ENCODE data around the gene OSBPL6.

OSBPL6 gene

DNA sequence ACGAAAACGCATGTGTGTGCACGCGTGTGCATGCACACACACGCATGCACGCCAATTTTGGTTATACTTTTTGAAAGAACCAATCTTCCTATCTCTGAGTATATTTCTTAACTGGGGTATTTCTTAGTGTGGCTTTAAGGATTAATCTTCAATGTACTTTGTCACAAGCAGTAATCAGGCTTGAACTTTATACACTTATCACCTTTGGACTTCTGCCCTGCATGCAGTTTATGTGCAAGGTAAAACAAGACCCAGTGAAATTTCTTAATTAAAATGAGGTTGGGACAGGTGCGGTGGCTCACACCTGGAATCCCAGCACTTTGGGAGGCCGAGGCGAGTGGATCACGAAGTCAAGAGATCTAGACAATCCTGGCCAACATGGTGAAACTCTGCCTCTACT, 85.3 kb downstream of the OSBPL6 start:
- H3K36me3 ChIP-seq (replicated peaks; ENCODE audit: insufficient read depth, low read length) = no peaks in the 10 kb centered on the region
- H3K4me2 ChIP-seq (ENCODE audit: low read depth, low read length) = no peak overlapping the region
- H3K27me3 ChIP-seq (replicated peaks; ENCODE audit: insufficient read depth, low read length) = no peaks in the 10 kb centered on the region
- H3K4me3 ChIP-seq (ENCODE audit: low read length) = no peak overlapping the region
- H3K9ac ChIP-seq (ENCODE audit: low read length) = no peak overlapping the region
- TF ChIP-seq, protein P1, sequence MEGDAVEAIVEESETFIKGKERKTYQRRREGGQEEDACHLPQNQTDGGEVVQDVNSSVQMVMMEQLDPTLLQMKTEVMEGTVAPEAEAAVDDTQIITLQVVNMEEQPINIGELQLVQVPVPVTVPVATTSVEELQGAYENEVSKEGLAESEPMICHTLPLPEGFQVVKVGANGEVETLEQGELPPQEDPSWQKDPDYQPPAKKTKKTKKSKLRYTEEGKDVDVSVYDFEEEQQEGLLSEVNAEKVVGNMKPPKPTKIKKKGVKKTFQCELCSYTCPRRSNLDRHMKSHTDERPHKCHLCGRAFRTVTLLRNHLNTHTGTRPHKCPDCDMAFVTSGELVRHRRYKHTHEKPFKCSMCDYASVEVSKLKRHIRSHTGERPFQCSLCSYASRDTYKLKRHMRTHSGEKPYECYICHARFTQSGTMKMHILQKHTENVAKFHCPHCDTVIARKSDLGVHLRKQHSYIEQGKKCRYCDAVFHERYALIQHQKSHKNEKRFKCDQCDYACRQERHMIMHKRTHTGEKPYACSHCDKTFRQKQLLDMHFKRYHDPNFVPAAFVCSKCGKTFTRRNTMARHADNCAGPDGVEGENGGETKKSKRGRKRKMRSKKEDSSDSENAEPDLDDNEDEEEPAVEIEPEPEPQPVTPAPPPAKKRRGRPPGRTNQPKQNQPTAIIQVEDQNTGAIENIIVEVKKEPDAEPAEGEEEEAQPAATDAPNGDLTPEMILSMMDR (IDR thresholded peaks at IDR 0.05; ENCODE audit: low read length) = no peak
- H3K79me2 ChIP-seq (ENCODE audit: low read length) = no peaks in the 10 kb centered on the region
- DNase-seq = no peak
- no peak overlapping the region for H3K27ac ChIP-seq (ENCODE audit: low read length)
- H2AFZ ChIP-seq (ENCODE audit: low read length) = no peak overlapping the region
- no peaks in the 10 kb centered on the region for H3K4me1 ChIP-seq (ENCODE audit: low read length)
- no peaks in the 10 kb centered on the region for H3K9me2 ChIP-seq (replicated peaks; ENCODE audit: insufficient read depth, low read length)
- H4K20me1 ChIP-seq (ENCODE audit: insufficient read depth, low read length) = no peaks in the 10 kb centered on the region
- H3F3A ChIP-seq (ENCODE audit: insufficient read depth, low read length) = no peaks in the 10 kb centered on the region
- H3K9me3 ChIP-seq (replicated peaks; ENCODE audit: insufficient read depth, low read length) = no peaks in the 10 kb centered on the region

DNA sequence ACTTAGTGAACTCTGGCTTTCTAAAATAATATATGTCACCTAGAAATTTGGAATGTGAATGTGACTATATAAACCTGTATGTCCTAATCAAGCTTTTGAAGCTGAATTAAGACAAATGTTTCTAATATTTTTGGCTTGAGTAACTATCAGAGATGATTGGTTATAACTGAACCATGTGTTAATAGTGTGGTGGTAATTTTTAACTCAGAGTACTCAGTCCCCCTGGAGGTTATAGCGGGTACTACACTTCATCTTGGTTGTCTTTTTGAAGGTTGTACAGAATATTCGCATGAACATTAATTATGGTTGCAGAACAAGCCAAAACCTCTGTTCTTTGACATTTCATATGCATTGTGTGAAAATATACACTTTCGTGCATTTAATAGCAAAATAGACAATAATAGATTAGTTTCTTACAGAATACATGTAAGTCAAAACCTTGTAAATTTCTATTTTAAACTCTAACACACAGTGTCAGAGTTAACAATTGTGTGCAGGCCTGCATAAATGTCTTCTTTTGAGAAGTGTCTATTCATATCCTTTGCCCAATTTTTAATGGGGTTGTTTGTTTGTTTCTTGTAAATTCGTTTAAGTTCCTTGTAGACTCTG, 86.0 kb downstream of the OSBPL6 start:
- TF ChIP-seq, protein P1 (IDR thresholded peaks at IDR 0.05; ENCODE audit: low read length) = peak; percentile 85
- TF ChIP-seq EZH2 (optimal IDR thresholded peaks at IDR 0.05; ENCODE audit: low read depth, low read length) (no peak), EZH2phosphoT487 (IDR thresholded peaks at IDR 0.05; ENCODE audit: low read length) (no peak)
- no peak overlapping the region for H3K27ac ChIP-seq (ENCODE audit: low read length)
- H3K27me3 ChIP-seq (replicated peaks; ENCODE audit: insufficient read depth, low read length) = no peaks in the 10 kb centered on the region
- H4K20me1 ChIP-seq (ENCODE audit: insufficient read depth, low read length) = no peaks in the 10 kb centered on the region
- H3K4me2 ChIP-seq (ENCODE audit: low read depth, low read length) = no peak overlapping the region
- no peaks in the 10 kb centered on the region for H3K4me1 ChIP-seq (ENCODE audit: low read length)
- DNase-seq = peak; percentile 70
- H3F3A ChIP-seq (ENCODE audit: insufficient read depth, low read length) = no peaks in the 10 kb centered on the region
- H2AFZ ChIP-seq (ENCODE audit: low read length) = no peak overlapping the region
- H3K9ac ChIP-seq (ENCODE audit: low read length) = no peak overlapping the region
- no peaks in the 10 kb centered on the region for H3K79me2 ChIP-seq (ENCODE audit: low read length)
- no peaks in the 10 kb centered on the region for H3K9me2 ChIP-seq (replicated peaks; ENCODE audit: insufficient read depth, low read length)
- no peaks in the 10 kb centered on the region for H3K36me3 ChIP-seq (replicated peaks; ENCODE audit: insufficient read depth, low read length)
- H3K4me3 ChIP-seq (ENCODE audit: low read length) = no peak overlapping the region
- H3K9me3 ChIP-seq (replicated peaks; ENCODE audit: insufficient read depth, low read length) = no peaks in the 10 kb centered on the region

DNA sequence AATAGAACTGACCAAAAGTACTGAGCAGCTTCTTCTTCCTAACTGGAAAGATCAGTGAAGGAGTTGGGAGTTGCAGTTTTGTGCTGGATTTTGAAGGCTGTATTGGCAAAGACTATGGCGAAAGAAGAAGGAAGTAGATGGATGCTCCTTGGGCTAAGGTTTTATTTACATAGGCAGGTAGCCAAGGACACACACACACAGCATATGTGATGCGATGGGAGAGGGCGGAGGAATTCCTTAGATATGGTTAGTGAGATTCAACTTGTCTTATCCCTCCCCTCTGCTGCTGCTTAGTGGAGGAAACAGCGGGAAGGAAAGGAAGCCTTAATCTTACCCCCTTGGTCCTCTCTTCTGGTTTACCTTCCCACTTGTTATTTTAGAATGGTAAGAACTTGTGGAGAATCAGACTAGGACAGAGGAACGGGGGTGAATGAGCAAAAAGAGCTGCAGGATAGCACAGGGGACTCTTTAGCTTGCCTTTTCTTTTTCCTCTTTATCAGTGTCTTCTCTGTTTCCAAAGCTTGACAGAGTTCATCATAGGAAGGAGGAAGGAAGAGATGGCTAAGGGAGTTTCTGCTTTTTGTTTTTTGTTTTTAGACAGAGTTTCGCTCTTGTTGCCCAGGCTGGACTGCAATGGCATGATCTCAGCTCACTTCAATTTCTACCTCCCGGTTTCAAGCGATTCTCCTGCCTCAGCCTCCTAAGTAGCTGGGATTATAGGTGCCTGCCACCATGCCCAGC, 87.9 kb downstream of the OSBPL6 start:
- no peak overlapping the region for H2AFZ ChIP-seq (ENCODE audit: low read length)
- H3K4me1 ChIP-seq (ENCODE audit: low read length) = no peaks in the 10 kb centered on the region
- H3K27ac ChIP-seq (ENCODE audit: low read length) = no peak overlapping the region
- no peaks in the 10 kb centered on the region for H3K27me3 ChIP-seq (replicated peaks; ENCODE audit: insufficient read depth, low read length)
- no peak for DNase-seq
- H3K36me3 ChIP-seq (replicated peaks; ENCODE audit: insufficient read depth, low read length) = no peaks in the 10 kb centered on the region
- no peaks in the 10 kb centered on the region for H3F3A ChIP-seq (ENCODE audit: insufficient read depth, low read length)
- TF ChIP-seq EZH2 (optimal IDR thresholded peaks at IDR 0.05; ENCODE audit: low read depth, low read length) (no peak), EZH2phosphoT487 (IDR thresholded peaks at IDR 0.05; ENCODE audit: low read length) (no peak)
- TF ChIP-seq, protein P1 (IDR thresholded peaks at IDR 0.05; ENCODE audit: low read length) = no peak
- no peak overlapping the region for H3K4me2 ChIP-seq (ENCODE audit: low read depth, low read length)
- H4K20me1 ChIP-seq (ENCODE audit: insufficient read depth, low read length) = no peaks in the 10 kb centered on the region
- no peak overlapping the region for H3K9ac ChIP-seq (ENCODE audit: low read length)
- no peaks in the 10 kb centered on the region for H3K79me2 ChIP-seq (ENCODE audit: low read length)
- H3K9me2 ChIP-seq (replicated peaks; ENCODE audit: insufficient read depth, low read length) = no peaks in the 10 kb centered on the region
- no peaks in the 10 kb centered on the region for H3K9me3 ChIP-seq (replicated peaks; ENCODE audit: insufficient read depth, low read length)
- no peak overlapping the region for H3K4me3 ChIP-seq (ENCODE audit: low read length)
